ENCODE measurements around the gene ZNF335. TPM values are rescaled to one million over a fixed set of nuclear protein-coding genes. Genes with fewer than 3 reads are reported as not detected.

The ZNF335 gene
- total and polyA plus RNA-seq, 2 of the 8 experiments (the other 6 are each of a cell fraction or from before 2014, with no cell fraction given): 12.4 to 14.6 TPM

DNA sequence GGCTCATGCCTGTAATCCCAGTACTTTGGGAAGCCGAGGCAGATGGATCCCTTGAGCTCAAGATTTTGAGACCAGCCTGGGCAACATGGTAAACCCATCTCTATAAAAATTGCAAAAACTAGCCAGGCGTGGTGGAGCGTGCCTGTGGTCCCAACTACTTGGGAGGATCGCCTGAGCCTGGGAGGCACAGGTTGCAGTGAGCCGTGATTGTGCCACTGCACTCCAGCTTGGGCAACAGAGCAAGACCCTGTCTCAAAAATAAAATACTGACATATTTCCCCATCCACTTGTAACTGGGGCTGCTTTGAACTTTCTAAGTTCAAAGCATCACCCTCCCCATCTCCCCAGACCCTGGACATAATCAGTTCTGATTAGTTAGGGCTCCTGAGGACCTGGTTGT, 29.5 kb upstream of the ZNF335 start:
- Histone ChIP-seq H3K56ac (replicated peaks; ENCODE audit: insufficient read length, low read depth, low read length) (no peak overlapping the region), H4K5ac (ENCODE audit: insufficient read length, low read depth, low read length) (no peak overlapping the region), H3K79me1 (ENCODE audit: low read depth, low read length) (no peaks in the 10 kb centered on the region), H3K27ac (ENCODE audit: low read depth, low read length) (no peak overlapping the region), H2BK20ac (ENCODE audit: low read length) (no peak overlapping the region; the same call in 1 of the 2 replicates), H3K36me3 (ENCODE audit: control insufficient read depth in 2 of 4, insufficient read depth in 4 of 4, low read length in 3 of 4) (no peaks in the 10 kb centered on the region), H3K79me2 (ENCODE audit: control insufficient read depth in 1 of 2, insufficient read depth in 2 of 2, low read length in 2 of 2) (no peaks in the 10 kb centered on the region), H3K14ac (ENCODE audit: insufficient read length) (no peak overlapping the region), H4K8ac (ENCODE audit: extremely low read depth, insufficient read depth, low read length) (no peak overlapping the region; the same call in 1 of the 2 replicates), H3K18ac (ENCODE audit: extremely low read depth, low read length) (no peak overlapping the region), H4K91ac (replicated peaks; ENCODE audit: insufficient read length, low read length) (peak overlapping the region; percentile 30), H3K9ac (replicated peaks in 1 of 4; ENCODE audit: extremely low read depth in 1 of 4, low read depth in 3 of 4, low read length in 3 of 4) (no peak overlapping the region), H3K4me2 (ENCODE audit: insufficient read depth in 1 of 2, low read depth in 2 of 2, low read length in 2 of 2) (no peak overlapping the region), H3K23ac (ENCODE audit: insufficient read length) (no peak overlapping the region), H3K23me2 (ENCODE audit: low read depth, low read length) (peaks cover 2% of the 10 kb centered on the region; the same call in 1 of the 2 replicates), H2BK5ac (ENCODE audit: low read depth, low read length) (no peak overlapping the region), H3K9me3 (ENCODE audit: insufficient read depth in 2 of 2, low read depth in 1 of 2, low read length in 1 of 2) (no peaks in the 10 kb centered on the region), H2BK120ac (replicated peaks; ENCODE audit: low read depth, low read length) (no peak overlapping the region), H3K27me3 (replicated peaks in 1 of 4; ENCODE audit: control insufficient read depth in 3 of 4, extremely low read depth in 1 of 4, insufficient read depth in 3 of 4, low read length in 3 of 4) (no peaks in the 10 kb centered on the region), H2AK5ac (ENCODE audit: low read depth, low read length) (no peak overlapping the region), H3K4ac (replicated peaks; ENCODE audit: insufficient read length, low read depth, low read length) (no peak overlapping the region), H4K20me1 (replicated peaks in 1 of 2; ENCODE audit: control insufficient read depth in 1 of 2, insufficient read depth in 2 of 2, low read length in 2 of 2) (no peaks in the 10 kb centered on the region), H2BK12ac (ENCODE audit: low read depth, low read length) (no peak overlapping the region), H3K4me1 (replicated peaks in 1 of 4; ENCODE audit: control insufficient read depth in 3 of 4, insufficient read depth in 4 of 4, low read length in 3 of 4) (peaks cover 7 to 23% (median 12%) of the 10 kb centered on the region in 4 experiments), H3K4me3 (ENCODE audit: extremely low read depth in 1 of 4, insufficient read depth in 2 of 4, low read depth in 3 of 4, low read length in 4 of 4) (no peak overlapping the region), H2BK15ac (ENCODE audit: low read length) (no peak overlapping the region), H2AFZ (ENCODE audit: low read length) (no peak overlapping the region)
- TF ChIP-seq SAP30 (IDR thresholded peaks at IDR 0.05; ENCODE audit: insufficient read depth, insufficient replicate concordance, low read length) (no peak), BCL11A (IDR thresholded peaks at IDR 0.05; ENCODE audit: low read depth in 2 of 2, low read length in 2 of 2) (no peak), ZNF274 (IDR thresholded peaks at IDR 0.05; ENCODE audit: borderline replicate concordance, extremely low read depth, low read length) (no peak), SUZ12 (IDR thresholded peaks at IDR 0.05; ENCODE audit: low read length) (no peak), SP1 (IDR thresholded peaks at IDR 0.05; ENCODE audit: low read depth, low read length) (no peak), BRCA1 (IDR thresholded peaks at IDR 0.05; ENCODE audit: low read depth, low read length) (no peak), POLR2A (IDR thresholded peaks at IDR 0.05; ENCODE audit: control extremely low read depth in 1 of 2, low read depth in 2 of 2, low read length in 2 of 2) (no peak), CHD2 (IDR thresholded peaks at IDR 0.05; ENCODE audit: low read length) (no peak), KDM5A (IDR thresholded peaks at IDR 0.05; ENCODE audit: low read length) (no peak)
- FAIRE-seq (no peak), DNase-seq (ENCODE audit: low read depth in 1 of 2, low spot score in 2 of 2) (no peak)
- CTCF ChIA-PET (ENCODE audit: partially characterized antibody): interaction anchor here (1.0 to 14.5 kb wide), 5 partner anchors 12 to 111 kb away, joined by 3 to 114 read pairs (median 4); partner anchors contain the start of genes CTSA and NEURL2
- 85% methylated on average over 5 of the region's 5 CpGs; no CpG with 5 or more reads in 1 of the 2 experiments for WGBS, 2 experiments (ENCODE audit: extremely low coverage in 1 of 2, insufficient coverage in 1 of 2, insufficient read length in 1 of 2, insufficient replicate concordance in 2 of 2, low coverage in 1 of 2, low lambda C conversion rate in 2 of 2, missing lambda C conversion rate in 1 of 2)
- POLR2A ChIA-PET (ENCODE audit: partially characterized antibody): interaction anchor here (0.7 to 2.9 kb wide), 3 partner anchors 10 to 14 kb away, joined by 3 to 12 read pairs (median 5); no protein-coding TSS in a partner anchor

Data from H1 (cell line).